ENCODE measurements around the gene C1QTNF12. TPM values are rescaled to one million over a fixed set of nuclear protein-coding genes. Genes with fewer than 3 reads are reported as not detected.

The C1QTNF12 gene
- total RNA-seq, 1 experiment from 2014 or later: 6.0 TPM

GRCh38 chr1:1241588-1242219, 4.8 kb downstream of the C1QTNF12 start:
- no peak for DNase-seq (ENCODE audit: low spot score)

- no peak for DNase-seq (ENCODE audit: low spot score)
These were observed 5.5 kb downstream of the C1QTNF12 start for GRCh38 chr1:1240822-1241587.

GRCh38 chr1:1240348-1240732, 6.2 kb downstream of the C1QTNF12 start:
- no peak for DNase-seq (ENCODE audit: low spot score)

GRCh38 chr1:1239614-1240347, 6.7 kb downstream of the C1QTNF12 start:
- no peak for DNase-seq (ENCODE audit: low spot score)

GRCh38 chr1:1239227-1239613, 7.3 kb downstream of the C1QTNF12 start:
- DNase-seq (ENCODE audit: low spot score): no peak

GRCh38 chr1:1238702-1239178, 7.8 kb downstream of the C1QTNF12 start:
- no peak for DNase-seq (ENCODE audit: low spot score)

GRCh38 chr1:1237874-1238701, 8.4 kb downstream of the C1QTNF12 start:
- peak; percentile 49 for DNase-seq (ENCODE audit: low spot score)

- DNase-seq (ENCODE audit: low spot score): peak; percentile 56
These were observed 9.3 kb downstream of the C1QTNF12 start for GRCh38 chr1:1236945-1237873.

- DNase-seq (ENCODE audit: low spot score): no peak
These were observed 10.3 kb downstream of the C1QTNF12 start for GRCh38 chr1:1236176-1236763.

GRCh38 chr1:1235016-1235744, 11.3 kb downstream of the C1QTNF12 start:
- no peak for DNase-seq (ENCODE audit: low spot score)

GRCh38 chr1:1234180-1234808, 12.2 kb downstream of the C1QTNF12 start:
- DNase-seq (ENCODE audit: low spot score): no peak

GRCh38 chr1:1233567-1233892, 13.0 kb downstream of the C1QTNF12 start:
- DNase-seq (ENCODE audit: low spot score): no peak

GRCh38 chr1:1232796-1233566, 13.5 kb downstream of the C1QTNF12 start:
- DNase-seq (ENCODE audit: low spot score): no peak

- no peak for DNase-seq (ENCODE audit: low spot score)
These were observed 14.2 kb downstream of the C1QTNF12 start, which contains the start of gene B3GALT6 for GRCh38 chr1:1232208-1232795. Gene B3GALT6, plus strand, starts transcription at chr1:1232237. Its CDS starts 42 bp downstream, at chr1:1232279.

- DNase-seq (ENCODE audit: low spot score): peak; percentile 93
These were observed 14.9 kb downstream of the C1QTNF12 start, which contains the start of gene SDF4 for GRCh38 chr1:1231400-1232207. Gene SDF4, minus strand, starts transcription at chr1:1232001. Its CDS starts 3,229 bp downstream, at chr1:1228772.

GRCh38 chr1:1230656-1231399, 15.7 kb downstream of the C1QTNF12 start:
- DNase-seq (ENCODE audit: low spot score): peak; percentile 76

Measured in HT-29 (cell line).